ENCODE data around the gene CRYGN. TPM values are rescaled to one million over a fixed set of nuclear protein-coding genes. Genes with fewer than 3 reads are reported as not detected.

CRYGN gene
- total RNA-seq, 1 donor from 2014 or later = 0.16 TPM

DNA sequence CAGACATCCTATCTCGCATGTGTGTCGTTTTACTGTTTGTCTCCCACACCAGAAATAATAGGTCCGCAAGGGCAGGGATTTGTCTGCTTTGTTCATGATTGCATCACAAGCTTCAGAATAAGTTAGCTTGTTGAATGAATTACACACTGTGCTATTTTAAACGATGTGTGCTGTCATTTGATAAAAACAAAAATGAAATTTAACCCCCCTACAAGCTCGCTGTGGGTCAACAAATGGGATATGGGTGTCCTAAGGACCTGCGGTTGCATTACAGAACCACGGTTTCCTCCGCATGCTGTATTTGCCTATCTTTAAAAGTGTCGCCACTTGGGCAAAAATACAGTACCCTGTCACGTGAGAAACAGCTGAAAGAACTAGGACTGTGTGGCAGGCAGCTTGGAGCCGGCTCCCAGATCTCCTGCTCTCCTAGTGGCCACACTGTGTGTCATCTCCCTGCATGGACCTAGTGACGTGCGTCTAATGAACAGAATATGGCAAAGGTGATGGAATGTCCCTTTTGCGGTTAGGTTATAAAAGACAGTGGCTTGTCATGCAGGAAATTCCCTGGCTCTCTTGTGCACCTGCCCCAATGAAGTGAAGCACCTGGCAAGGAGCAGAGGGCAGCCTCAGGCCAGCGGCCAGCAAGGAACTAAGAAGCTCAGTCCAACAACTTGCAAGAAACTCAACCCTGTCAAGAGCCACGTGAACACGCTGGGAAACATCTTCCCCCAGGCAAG, 32.9 kb upstream of the CRYGN start:
- Mint-ChIP-seq H3K9me3 (no peaks in the 10 kb centered on the region), H3K4me3 (no peak overlapping the region), H3K27ac (ENCODE audit: unreplicated experiment) (peak overlapping the region; percentile 12), H3K27me3 (ENCODE audit: low read depth) (no peaks in the 10 kb centered on the region), H3K36me3 (ENCODE audit: low read depth) (peaks cover 20% of the 10 kb centered on the region), H3K4me1 (peaks cover 51% of the 10 kb centered on the region)
- TF ChIP-seq, protein P1, sequence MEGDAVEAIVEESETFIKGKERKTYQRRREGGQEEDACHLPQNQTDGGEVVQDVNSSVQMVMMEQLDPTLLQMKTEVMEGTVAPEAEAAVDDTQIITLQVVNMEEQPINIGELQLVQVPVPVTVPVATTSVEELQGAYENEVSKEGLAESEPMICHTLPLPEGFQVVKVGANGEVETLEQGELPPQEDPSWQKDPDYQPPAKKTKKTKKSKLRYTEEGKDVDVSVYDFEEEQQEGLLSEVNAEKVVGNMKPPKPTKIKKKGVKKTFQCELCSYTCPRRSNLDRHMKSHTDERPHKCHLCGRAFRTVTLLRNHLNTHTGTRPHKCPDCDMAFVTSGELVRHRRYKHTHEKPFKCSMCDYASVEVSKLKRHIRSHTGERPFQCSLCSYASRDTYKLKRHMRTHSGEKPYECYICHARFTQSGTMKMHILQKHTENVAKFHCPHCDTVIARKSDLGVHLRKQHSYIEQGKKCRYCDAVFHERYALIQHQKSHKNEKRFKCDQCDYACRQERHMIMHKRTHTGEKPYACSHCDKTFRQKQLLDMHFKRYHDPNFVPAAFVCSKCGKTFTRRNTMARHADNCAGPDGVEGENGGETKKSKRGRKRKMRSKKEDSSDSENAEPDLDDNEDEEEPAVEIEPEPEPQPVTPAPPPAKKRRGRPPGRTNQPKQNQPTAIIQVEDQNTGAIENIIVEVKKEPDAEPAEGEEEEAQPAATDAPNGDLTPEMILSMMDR (conservative IDR thresholded peaks at IDR 0.05) = no peak
- DNase-seq (ENCODE audit: low read depth, low spot score) = no peak

- no peak for DNase-seq (ENCODE audit: low read depth, low spot score)
- H3K9me3 Mint-ChIP-seq = no peaks in the 10 kb centered on the region
- H3K36me3 Mint-ChIP-seq (ENCODE audit: low read depth) = peaks cover 28% of the 10 kb centered on the region
- H3K27ac Mint-ChIP-seq (ENCODE audit: unreplicated experiment) = no peak overlapping the region
- H3K4me1 Mint-ChIP-seq = peaks cover 55% of the 10 kb centered on the region
- TF ChIP-seq, protein P1 (conservative IDR thresholded peaks at IDR 0.05) = no peak
- H3K27me3 Mint-ChIP-seq (ENCODE audit: low read depth) = no peaks in the 10 kb centered on the region
- no peak overlapping the region for H3K4me3 Mint-ChIP-seq
Measured at GRCh38 chr7:151470711-151471110, 30.8 kb upstream of the CRYGN start.

- H3K4me3 Mint-ChIP-seq = no peak overlapping the region
- H3K27ac Mint-ChIP-seq (ENCODE audit: unreplicated experiment) = no peak overlapping the region
- no peak for DNase-seq (ENCODE audit: low read depth, low spot score)
- no peaks in the 10 kb centered on the region for H3K9me3 Mint-ChIP-seq
- TF ChIP-seq, protein P1 (conservative IDR thresholded peaks at IDR 0.05) = no peak
- H3K4me1 Mint-ChIP-seq = peaks cover 55% of the 10 kb centered on the region
- peaks cover 41% of the 10 kb centered on the region for H3K36me3 Mint-ChIP-seq (ENCODE audit: low read depth)
- H3K27me3 Mint-ChIP-seq (ENCODE audit: low read depth) = no peaks in the 10 kb centered on the region
Measured at GRCh38 chr7:151469281-151469680, 29.3 kb upstream of the CRYGN start.

- no peak for DNase-seq (ENCODE audit: low read depth, low spot score)
- H3K36me3 Mint-ChIP-seq (ENCODE audit: low read depth) = peaks cover 46% of the 10 kb centered on the region
- TF ChIP-seq, protein P1 (conservative IDR thresholded peaks at IDR 0.05) = no peak
- peak overlapping the region; percentile 65 for H3K27ac Mint-ChIP-seq (ENCODE audit: unreplicated experiment)
- H3K4me3 Mint-ChIP-seq = peak overlapping the region; percentile 43
- H3K27me3 Mint-ChIP-seq (ENCODE audit: low read depth) = no peaks in the 10 kb centered on the region
- peaks cover 55% of the 10 kb centered on the region for H3K4me1 Mint-ChIP-seq
- peaks cover 5% of the 10 kb centered on the region for H3K9me3 Mint-ChIP-seq
Measured at GRCh38 chr7:151468217-151469018, 28.5 kb upstream of the CRYGN start.

- peaks cover 35% of the 10 kb centered on the region for H3K4me1 Mint-ChIP-seq
- H3K27ac Mint-ChIP-seq (ENCODE audit: unreplicated experiment) = no peak overlapping the region
- H3K4me3 Mint-ChIP-seq = no peak overlapping the region
Measured at GRCh38 chr7:151465169-151465568, 25.2 kb upstream of the CRYGN start.

More at GRCh38 chr7:151465169-151465568, 25.2 kb upstream of the CRYGN start:
- peaks cover 15% of the 10 kb centered on the region for H3K9me3 Mint-ChIP-seq
- DNase-seq (ENCODE audit: low read depth, low spot score) = no peak
- H3K36me3 Mint-ChIP-seq (ENCODE audit: low read depth) = peaks cover 63% of the 10 kb centered on the region
- TF ChIP-seq, protein P1 (conservative IDR thresholded peaks at IDR 0.05) = no peak
- no peaks in the 10 kb centered on the region for H3K27me3 Mint-ChIP-seq (ENCODE audit: low read depth)

All from neural crest cell (in vitro differentiated cells).